ENCODE results near the gene PTP4A1.

Gene PTP4A1

DNA sequence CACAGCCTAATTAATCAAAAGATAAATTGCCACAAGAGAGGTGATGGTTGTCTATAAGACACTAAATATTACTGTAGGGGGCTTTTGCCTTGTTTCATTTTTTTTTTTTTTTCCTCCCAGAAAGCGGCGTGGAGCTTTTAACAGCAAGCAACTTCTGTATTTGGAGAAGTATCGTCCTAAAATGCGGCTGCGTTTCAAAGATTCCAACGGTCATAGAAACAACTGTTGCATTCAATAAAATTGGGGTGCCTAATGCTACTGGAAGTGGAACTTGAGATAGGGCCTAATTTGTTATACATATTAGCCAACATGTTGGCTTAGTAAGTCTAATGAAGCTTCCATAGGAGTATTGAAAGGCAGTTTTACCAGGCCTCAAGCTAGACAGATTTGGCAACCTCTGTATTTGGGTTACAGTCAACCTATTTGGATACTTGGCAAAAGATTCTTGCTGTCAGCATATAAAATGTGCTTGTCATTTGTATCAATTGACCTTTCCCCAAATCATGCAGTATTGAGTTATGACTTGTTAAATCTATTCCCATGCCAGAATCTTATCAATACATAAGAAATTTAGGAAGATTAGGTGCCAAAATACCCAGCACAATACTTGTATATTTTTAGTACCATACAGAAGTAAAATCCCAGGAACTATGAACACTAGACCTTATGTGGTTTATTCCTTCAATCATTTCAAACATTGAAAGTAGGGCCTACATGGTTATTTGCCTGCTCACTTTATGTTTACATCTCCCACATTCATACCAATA, 7.8 kb downstream of the PTP4A1 start:
- Histone ChIP-seq H3K4me3 (ENCODE audit: low read depth in 1 of 2, low read length in 2 of 2) (no peak overlapping the region), H3K27ac (ENCODE audit: low read length) (no peak overlapping the region), H3K36me3 (ENCODE audit: insufficient read depth, low read length) (peaks cover 79% of the 10 kb centered on the region), H3K4me2 (ENCODE audit: insufficient read depth, low read length) (no peak overlapping the region), H3K79me2 (ENCODE audit: insufficient read depth, low read length) (peaks cover 36% of the 10 kb centered on the region), H3K4me1 (ENCODE audit: insufficient read depth, low read length) (peaks cover 5% of the 10 kb centered on the region; the same call in 1 of the 2 replicates), H4K20me1 (ENCODE audit: insufficient read depth, low read length) (peaks cover 27% of the 10 kb centered on the region), H3K27me3 (ENCODE audit: insufficient read depth, low read length, poor library complexity) (no peaks in the 10 kb centered on the region), H2AFZ (ENCODE audit: low read depth, low read length) (no peak overlapping the region), H3K9ac (ENCODE audit: low read depth, low read length) (no peak overlapping the region), H3K9me3 (ENCODE audit: insufficient read depth, low read length, severe bottlenecking) (no peaks in the 10 kb centered on the region)
- TF ChIP-seq, protein P1, sequence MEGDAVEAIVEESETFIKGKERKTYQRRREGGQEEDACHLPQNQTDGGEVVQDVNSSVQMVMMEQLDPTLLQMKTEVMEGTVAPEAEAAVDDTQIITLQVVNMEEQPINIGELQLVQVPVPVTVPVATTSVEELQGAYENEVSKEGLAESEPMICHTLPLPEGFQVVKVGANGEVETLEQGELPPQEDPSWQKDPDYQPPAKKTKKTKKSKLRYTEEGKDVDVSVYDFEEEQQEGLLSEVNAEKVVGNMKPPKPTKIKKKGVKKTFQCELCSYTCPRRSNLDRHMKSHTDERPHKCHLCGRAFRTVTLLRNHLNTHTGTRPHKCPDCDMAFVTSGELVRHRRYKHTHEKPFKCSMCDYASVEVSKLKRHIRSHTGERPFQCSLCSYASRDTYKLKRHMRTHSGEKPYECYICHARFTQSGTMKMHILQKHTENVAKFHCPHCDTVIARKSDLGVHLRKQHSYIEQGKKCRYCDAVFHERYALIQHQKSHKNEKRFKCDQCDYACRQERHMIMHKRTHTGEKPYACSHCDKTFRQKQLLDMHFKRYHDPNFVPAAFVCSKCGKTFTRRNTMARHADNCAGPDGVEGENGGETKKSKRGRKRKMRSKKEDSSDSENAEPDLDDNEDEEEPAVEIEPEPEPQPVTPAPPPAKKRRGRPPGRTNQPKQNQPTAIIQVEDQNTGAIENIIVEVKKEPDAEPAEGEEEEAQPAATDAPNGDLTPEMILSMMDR (IDR thresholded peaks at IDR 0.05; ENCODE audit: borderline replicate concordance, extremely low read depth, low read length, poor library complexity, severe bottlenecking) = no peak
- no peak for TF ChIP-seq EZH2 (IDR thresholded peaks at IDR 0.05; ENCODE audit: borderline replicate concordance, low read depth, low read length, severe bottlenecking)
- DNase-seq = no peak
- ATAC-seq (ENCODE audit: insufficient read depth, low read depth) = no peak

DNA sequence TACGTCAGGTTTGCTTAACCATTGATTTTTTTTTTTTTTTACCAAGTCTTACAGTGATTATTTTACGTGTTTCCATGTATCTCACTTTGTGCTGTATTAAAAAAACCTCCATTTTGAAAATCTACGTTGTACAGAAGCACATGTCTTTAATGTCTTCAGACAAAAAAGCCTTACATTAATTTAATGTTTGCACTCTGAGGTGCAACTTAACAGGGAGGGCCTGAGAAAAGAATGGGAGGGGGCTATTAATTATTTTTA, 8.4 kb downstream of the PTP4A1 start:
- no peak for TF ChIP-seq EZH2 (IDR thresholded peaks at IDR 0.05; ENCODE audit: borderline replicate concordance, low read depth, low read length, severe bottlenecking)
- TF ChIP-seq, protein P1 (IDR thresholded peaks at IDR 0.05; ENCODE audit: borderline replicate concordance, extremely low read depth, low read length, poor library complexity, severe bottlenecking) = no peak
- Histone ChIP-seq H4K20me1 (ENCODE audit: insufficient read depth, low read length) (peaks cover 22% of the 10 kb centered on the region), H2AFZ (ENCODE audit: low read depth, low read length) (no peak overlapping the region), H3K9me3 (ENCODE audit: insufficient read depth, low read length, severe bottlenecking) (no peaks in the 10 kb centered on the region), H3K27ac (ENCODE audit: low read length) (no peak overlapping the region), H3K79me2 (ENCODE audit: insufficient read depth, low read length) (peaks cover 30% of the 10 kb centered on the region), H3K27me3 (ENCODE audit: insufficient read depth, low read length, poor library complexity) (no peaks in the 10 kb centered on the region), H3K4me3 (ENCODE audit: low read depth in 1 of 2, low read length in 2 of 2) (no peak overlapping the region), H3K9ac (ENCODE audit: low read depth, low read length) (no peak overlapping the region), H3K36me3 (ENCODE audit: insufficient read depth, low read length) (peaks cover 79% of the 10 kb centered on the region), H3K4me1 (ENCODE audit: insufficient read depth, low read length) (peaks cover under 1% of the 10 kb centered on the region; the same call in 1 of the 2 replicates), H3K4me2 (ENCODE audit: insufficient read depth, low read length) (no peak overlapping the region)
- DNase-seq (no peak), ATAC-seq (ENCODE audit: insufficient read depth, low read depth) (no peak)

DNA sequence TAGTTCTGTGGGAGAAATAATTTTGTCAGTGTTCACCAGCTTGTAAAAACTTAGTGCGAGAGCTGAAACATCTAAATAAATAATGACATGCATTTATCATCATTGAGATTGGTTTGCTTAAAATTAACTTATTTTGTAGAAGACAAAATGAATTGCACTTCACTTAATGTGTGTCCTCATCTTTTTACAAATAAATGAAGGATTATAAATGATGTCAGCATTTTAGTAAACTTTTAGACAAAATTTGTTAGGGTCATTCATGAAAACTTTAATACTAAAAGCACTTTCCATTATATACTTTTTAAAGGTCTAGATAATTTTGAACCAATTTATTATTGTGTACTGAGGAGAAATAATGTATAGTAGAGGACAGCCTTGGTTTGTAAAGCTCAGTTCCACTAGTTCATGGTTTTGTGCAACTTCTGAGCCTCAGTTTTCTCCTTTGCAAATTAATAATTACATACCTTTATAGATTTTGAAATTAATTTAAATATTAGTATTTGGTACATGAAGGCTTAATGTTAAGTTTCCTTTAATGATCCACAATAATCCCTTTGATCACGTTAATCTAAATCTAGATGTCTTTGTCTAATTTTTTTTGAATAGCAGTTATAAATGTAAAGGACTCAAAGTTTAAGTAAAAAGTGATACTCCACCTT, 9.2 kb downstream of the PTP4A1 start:
- H3K27me3 ChIP-seq (ENCODE audit: insufficient read depth, low read length, poor library complexity) = no peaks in the 10 kb centered on the region
- H2AFZ ChIP-seq (ENCODE audit: low read depth, low read length) = no peak overlapping the region
- H3K9me3 ChIP-seq (ENCODE audit: insufficient read depth, low read length, severe bottlenecking) = no peaks in the 10 kb centered on the region
- no peak overlapping the region for H3K27ac ChIP-seq (ENCODE audit: low read length)
- H3K4me2 ChIP-seq (ENCODE audit: insufficient read depth, low read length) = no peak overlapping the region
- DNase-seq = no peak
- TF ChIP-seq EZH2 (IDR thresholded peaks at IDR 0.05; ENCODE audit: borderline replicate concordance, low read depth, low read length, severe bottlenecking) = no peak
- TF ChIP-seq, protein P1 (IDR thresholded peaks at IDR 0.05; ENCODE audit: borderline replicate concordance, extremely low read depth, low read length, poor library complexity, severe bottlenecking) = no peak
- H3K36me3 ChIP-seq (ENCODE audit: insufficient read depth, low read length) = peaks cover 74% of the 10 kb centered on the region
- H3K79me2 ChIP-seq (ENCODE audit: insufficient read depth, low read length) = peaks cover 23% of the 10 kb centered on the region
- no peaks in the 10 kb centered on the region; the same call in 1 of the 2 replicates for H3K4me1 ChIP-seq (ENCODE audit: insufficient read depth, low read length)
- peaks cover 15% of the 10 kb centered on the region for H4K20me1 ChIP-seq (ENCODE audit: insufficient read depth, low read length)
- no peak overlapping the region for H3K9ac ChIP-seq (ENCODE audit: low read depth, low read length)
- H3K4me3 ChIP-seq (ENCODE audit: low read depth in 1 of 2, low read length in 2 of 2) = no peak overlapping the region
- ATAC-seq (ENCODE audit: insufficient read depth, low read depth) = no peak

Measured in DND-41 (cell line).